GM10847 (cell line): Measurements from ENCODE around the gene PLIN5.

Experiments used
- POLR2A ChIP-seq: IDR thresholded peaks from 2 replicates; pipeline ENCODE4 v1.6.1; 2011; ENCODE audit not compliant: insufficient read length; ENCODE audit errors: extremely low read depth

PLIN5 gene

GRCh38 chr19:4538601-4538954 lies 3.6 kb upstream of the PLIN5 start:
- TF ChIP-seq POLR2A, result no peak

GRCh38 chr19:4537953-4538600 lies 3.1 kb upstream of the PLIN5 start:
- TF ChIP-seq POLR2A, result no peak

- TF ChIP-seq POLR2A, result no peak
Observed at GRCh38 chr19:4536798-4537197, 1.8 kb upstream of the PLIN5 start.

- TF ChIP-seq POLR2A, result no peak
Observed at GRCh38 chr19:4533835-4534424, 1.1 kb downstream of the PLIN5 start.

- no peak for TF ChIP-seq POLR2A
Observed at GRCh38 chr19:4533334-4533733, 1.7 kb downstream of the PLIN5 start.

DNA sequence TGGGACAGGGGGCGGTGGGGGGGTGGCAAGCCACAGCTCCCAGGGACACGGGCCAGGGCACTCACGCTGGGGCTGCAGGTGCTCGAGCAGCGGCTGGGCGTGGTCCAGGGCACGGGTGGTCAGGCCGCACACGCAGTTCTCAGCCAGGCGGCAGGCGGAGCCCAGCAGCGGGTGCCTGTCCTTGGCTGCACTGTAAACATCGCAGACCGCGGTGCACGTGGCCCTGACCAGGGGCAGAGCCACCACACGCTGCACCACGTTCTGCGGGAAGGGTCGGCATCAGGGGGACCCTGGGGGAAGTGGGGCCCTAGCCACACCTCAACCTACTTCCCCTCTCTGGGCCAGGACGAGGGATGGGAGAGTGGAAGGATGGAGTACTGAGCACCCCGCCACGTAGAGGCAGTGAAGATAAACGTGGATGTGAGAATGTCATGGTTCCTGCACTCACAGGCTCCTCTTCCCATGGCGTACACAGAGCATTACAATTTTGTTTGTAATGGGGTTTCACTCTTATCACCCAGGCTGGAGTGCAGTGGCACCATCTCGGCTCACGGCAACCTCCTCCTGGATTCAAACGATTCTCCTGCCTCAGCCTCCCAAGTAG lies 3.4 kb downstream of the PLIN5 start:
- no peak for TF ChIP-seq POLR2A

GRCh38 chr19:4529924-4530522 lies 5.0 kb downstream of the PLIN5 start:
- TF ChIP-seq POLR2A, result no peak

DNA sequence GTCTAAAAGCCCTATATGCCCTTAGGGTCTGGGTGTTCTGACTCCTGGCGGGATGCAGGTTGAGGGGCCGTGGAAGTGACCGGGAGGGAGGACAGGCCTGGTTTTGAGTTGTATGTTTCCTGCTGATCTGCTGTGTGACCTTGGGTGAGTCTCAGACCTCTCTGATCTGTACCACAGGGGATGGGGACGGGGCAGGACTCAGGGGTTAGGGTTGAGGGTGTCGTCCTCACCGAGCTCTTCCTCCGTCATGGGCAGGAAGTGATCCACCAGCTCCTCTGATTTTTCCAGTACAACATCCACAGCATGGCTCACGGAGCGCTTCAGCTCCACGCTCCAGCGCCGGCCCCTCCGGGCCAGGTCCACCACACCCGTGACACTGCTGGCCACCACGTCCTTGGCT lies 6.2 kb downstream of the PLIN5 start:
- TF ChIP-seq POLR2A, result no peak

DNA sequence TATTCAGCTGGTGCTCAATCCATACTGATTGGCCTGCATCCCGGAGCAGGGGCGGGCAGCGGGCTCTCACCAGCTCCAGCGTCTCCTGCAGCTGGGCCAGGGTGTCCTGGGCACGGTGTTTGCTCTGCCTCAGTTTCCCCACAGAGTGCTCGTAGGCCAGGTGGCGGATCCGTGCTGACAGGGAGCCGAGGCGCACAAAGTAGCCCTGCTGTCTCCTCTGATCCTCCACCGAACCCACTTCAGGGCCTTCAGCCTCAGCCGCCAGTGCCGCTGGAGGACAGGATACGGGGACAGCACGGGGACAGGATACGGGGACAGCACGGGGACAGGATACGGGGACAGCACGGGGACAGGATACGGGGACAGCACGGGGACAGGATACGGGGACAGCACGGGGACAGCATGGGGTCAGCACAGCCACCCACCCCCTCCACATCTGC lies 9.4 kb downstream of the PLIN5 start:
- no peak for TF ChIP-seq POLR2A

DNA sequence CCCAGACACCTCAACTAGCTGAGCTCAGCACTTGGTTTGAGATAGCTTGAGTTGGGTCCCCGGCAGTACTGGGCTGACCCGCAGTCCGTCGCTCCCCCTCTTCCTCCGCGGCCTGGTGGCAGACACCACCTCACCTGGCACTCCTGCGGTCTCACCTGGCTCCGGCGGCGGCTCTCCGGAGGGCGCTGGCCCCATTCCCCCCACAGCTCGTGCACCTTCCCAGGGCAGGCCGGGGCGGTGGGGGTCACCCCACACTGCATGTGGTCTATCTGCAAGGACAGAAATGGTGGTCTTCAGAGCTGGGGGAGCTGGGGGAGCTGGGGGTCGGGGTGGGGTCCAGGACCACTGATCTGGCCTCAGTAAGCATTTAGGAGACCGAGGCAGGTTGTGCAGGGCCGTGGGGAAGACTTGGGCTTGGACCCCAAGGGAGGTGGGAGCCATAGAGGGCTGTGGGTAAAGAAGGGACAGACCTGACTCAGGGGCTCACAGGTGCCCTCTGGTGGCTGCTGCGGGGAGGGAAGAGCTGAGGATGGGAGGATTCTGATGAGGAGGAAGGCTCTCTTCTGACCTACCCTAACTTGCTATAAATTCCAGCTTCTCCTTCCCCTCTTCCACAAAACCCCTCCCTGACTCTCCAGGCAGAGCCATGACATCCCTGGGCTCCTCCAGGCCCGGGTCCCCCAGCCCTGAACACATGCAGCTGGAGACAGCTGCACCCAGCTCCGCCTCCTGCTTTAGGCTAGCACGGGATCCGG lies 10.0 kb downstream of the PLIN5 start:
- no peak for TF ChIP-seq POLR2A

GRCh38 chr19:4523306-4524110 lies 11.5 kb downstream of the PLIN5 start:
- TF ChIP-seq POLR2A, result no peak

DNA sequence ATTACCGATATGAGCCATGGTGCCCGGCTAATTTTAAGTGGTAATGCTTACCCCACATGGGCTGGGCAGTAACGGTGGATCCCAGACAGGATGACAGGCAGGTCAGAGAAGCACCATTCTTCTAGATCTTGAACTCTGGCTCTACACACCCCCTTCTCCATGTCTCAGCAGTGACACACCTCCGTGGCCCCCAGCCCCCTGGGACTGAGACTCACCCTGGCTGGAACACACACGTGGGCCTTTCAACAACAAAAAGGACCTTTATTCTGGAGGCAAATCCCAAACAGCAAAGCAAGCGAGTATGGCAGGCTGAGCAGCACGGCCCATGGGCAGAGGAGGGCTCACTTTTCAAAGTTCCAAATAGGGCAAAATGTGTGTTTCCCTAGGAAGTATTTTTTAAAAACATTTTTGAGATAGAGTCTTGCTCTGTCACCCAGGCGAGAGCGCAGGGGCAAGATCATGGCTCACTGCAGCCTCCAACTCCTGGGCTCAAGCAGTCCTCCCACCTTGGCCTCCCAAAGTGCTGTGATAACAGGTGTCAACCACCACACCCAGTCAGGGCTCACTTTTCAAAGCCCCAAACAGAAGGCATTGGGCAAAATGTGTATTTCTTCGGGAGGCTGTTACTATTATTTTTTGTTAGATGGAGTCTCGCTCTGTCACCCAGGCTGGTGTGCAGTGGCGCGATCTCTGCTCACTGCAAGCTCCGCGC lies 12.6 kb downstream of the PLIN5 start:
- no peak for TF ChIP-seq POLR2A

- no peak for TF ChIP-seq POLR2A
Observed at GRCh38 chr19:4521888-4522242, 13.2 kb downstream of the PLIN5 start.

DNA sequence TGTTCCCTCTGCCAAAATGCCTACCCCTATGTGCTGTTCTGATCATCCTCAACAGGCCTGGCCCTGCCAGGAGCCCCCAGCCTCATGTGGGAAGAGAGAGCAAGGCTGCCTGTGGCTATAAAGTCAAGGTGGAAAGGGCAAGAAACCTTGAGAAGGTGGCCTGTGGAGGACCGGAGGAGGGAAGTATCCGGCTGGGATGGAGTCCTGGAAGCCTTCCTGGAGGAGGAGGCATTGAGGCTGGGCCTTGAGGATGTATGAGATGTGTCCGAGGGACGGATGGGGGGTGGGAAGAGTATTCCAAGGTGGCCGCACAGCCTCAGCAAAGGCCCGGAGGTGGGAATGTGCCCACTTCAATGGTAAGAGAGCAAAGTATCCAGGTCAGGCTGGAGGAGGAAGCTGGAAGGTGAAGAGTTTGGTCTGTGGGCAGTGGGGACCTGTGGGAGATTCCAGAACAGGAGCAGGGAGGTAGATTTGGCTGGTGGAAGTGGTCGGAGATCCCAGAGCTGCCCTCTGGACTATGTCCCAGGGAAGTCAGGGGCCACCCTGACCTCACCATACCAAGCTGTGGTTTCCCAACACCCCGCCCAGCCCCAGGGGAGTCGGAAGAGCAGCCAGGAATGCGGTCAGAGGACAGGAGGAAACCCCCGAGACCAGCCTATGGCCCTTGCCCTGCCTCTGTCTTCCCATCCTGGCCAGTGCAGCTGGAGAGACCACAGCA lies 13.7 kb downstream of the PLIN5 start:
- TF ChIP-seq POLR2A, result no peak
